Measurements from ENCODE around the gene GRIN1.

Gene GRIN1

GRCh38 chr9:137212520-137212919, 73.6 kb downstream of the GRIN1 start:
- TF ChIP-seq CTCF (IDR thresholded peaks at IDR 0.05; ENCODE audit: control insufficient read depth, extremely low read depth, insufficient read depth): no peak
- no peak for DNase-seq (ENCODE audit: low read depth)
- no peak overlapping the region for H3K4me3 ChIP-seq (ENCODE audit: low read depth, low read length)

- H3K4me3 ChIP-seq (ENCODE audit: low read depth, low read length): no peak overlapping the region
- DNase-seq (ENCODE audit: low read depth): no peak
- no peak for TF ChIP-seq CTCF (IDR thresholded peaks at IDR 0.05; ENCODE audit: control insufficient read depth, extremely low read depth, insufficient read depth)
These were observed 74.5 kb downstream of the GRIN1 start for GRCh38 chr9:137213160-137214060.

- no peak overlapping the region for H3K4me3 ChIP-seq (ENCODE audit: low read depth, low read length)
- DNase-seq (ENCODE audit: low read depth): no peak
- TF ChIP-seq CTCF (IDR thresholded peaks at IDR 0.05; ENCODE audit: control insufficient read depth, extremely low read depth, insufficient read depth): no peak
These were observed 75.7 kb downstream of the GRIN1 start for GRCh38 chr9:137214620-137215019.

GRCh38 chr9:137215196-137215986, 76.4 kb downstream of the GRIN1 start:
- TF ChIP-seq CTCF (IDR thresholded peaks at IDR 0.05; ENCODE audit: control insufficient read depth, extremely low read depth, insufficient read depth): no peak
- no peak overlapping the region for H3K4me3 ChIP-seq (ENCODE audit: low read depth, low read length)
- no peak for DNase-seq (ENCODE audit: low read depth)

GRCh38 chr9:137216188-137216965, 77.4 kb downstream of the GRIN1 start:
- DNase-seq (ENCODE audit: low read depth): no peak
- TF ChIP-seq CTCF (IDR thresholded peaks at IDR 0.05; ENCODE audit: control insufficient read depth, extremely low read depth, insufficient read depth): no peak
- H3K4me3 ChIP-seq (ENCODE audit: low read depth, low read length): peak overlapping the region; percentile 73

GRCh38 chr9:137217276-137218211, 78.6 kb downstream of the GRIN1 start:
- H3K4me3 ChIP-seq (ENCODE audit: low read depth, low read length): peak overlapping the region; percentile 73
- DNase-seq (ENCODE audit: low read depth): peak; percentile 90
- TF ChIP-seq CTCF (IDR thresholded peaks at IDR 0.05; ENCODE audit: control insufficient read depth, extremely low read depth, insufficient read depth): peak; percentile 30
